ENCODE data around the gene CASZ1.

The CASZ1 gene

DNA sequence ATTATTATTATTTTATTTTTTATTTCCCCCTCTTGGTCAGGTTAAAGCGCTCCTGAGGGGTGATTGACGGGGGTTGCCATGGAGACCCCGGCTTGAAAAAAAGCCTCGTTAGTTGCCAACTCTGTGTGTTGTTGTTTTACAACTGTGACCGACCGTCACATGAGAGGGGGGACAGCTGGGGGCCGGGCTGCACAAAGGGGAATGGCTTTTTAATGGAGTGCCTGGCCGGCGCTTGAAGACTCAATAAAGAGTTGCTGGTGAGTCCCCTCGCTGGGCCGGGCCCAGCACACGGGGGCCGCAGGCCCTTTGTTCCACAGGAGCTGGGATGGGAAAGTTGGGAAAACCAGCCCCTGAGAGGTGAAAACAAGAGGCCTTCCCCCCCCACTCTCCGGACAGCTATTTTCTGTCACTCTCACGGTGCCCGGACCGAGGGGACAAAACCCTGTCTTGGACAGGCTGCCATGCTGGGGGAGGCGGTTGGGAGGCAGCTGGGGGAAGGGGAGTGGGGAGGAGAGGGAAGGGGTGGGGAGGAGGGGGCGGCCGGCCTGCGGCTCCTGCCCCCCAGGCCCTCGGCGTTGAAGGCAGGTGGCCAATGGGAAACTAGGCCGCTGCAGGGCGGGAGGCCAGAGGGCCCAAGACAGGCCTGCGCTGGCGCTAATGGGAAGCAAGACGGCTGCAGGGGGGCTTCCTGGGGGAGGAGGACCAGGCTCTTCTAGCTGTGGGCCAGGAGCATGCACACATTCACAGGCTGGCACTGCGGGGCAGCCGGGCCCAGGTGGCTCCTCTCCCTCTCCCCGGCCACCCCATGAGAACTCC lies 67.6 kb downstream of the CASZ1 start:
- DNase-seq (ENCODE audit: low read depth, low spot score), result no peak

- DNase-seq (ENCODE audit: low read depth, low spot score), result no peak
Measured at GRCh38 chr1:10727751-10728232, 68.7 kb downstream of the CASZ1 start.

- no peak for DNase-seq (ENCODE audit: low read depth, low spot score)
Measured at GRCh38 chr1:10726355-10726754, 70.1 kb downstream of the CASZ1 start.

- DNase-seq (ENCODE audit: low read depth, low spot score), result no peak
Measured at GRCh38 chr1:10724948-10725847, 71.2 kb downstream of the CASZ1 start.

DNA sequence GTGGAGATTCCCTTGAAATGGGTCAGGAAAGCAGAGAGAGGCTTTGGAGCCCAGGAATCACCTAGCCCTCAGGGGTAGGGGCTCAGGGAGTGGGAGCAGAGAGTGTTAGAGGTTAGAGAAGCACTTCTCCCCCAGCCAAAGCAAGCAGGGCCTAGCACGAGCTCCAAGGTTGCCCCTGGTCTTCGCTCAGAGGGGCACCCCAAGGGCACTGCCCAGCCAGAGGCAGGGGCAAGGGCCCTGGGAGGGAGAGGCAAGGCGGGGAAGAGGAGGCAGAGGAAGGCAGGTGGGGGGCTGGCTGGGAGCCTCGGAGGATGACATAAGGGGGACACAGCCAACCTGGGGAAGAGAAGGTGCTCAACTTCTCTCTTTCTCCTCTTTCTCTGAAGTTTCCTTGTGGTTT lies 71.9 kb downstream of the CASZ1 start:
- no peak for DNase-seq (ENCODE audit: low read depth, low spot score)

DNA sequence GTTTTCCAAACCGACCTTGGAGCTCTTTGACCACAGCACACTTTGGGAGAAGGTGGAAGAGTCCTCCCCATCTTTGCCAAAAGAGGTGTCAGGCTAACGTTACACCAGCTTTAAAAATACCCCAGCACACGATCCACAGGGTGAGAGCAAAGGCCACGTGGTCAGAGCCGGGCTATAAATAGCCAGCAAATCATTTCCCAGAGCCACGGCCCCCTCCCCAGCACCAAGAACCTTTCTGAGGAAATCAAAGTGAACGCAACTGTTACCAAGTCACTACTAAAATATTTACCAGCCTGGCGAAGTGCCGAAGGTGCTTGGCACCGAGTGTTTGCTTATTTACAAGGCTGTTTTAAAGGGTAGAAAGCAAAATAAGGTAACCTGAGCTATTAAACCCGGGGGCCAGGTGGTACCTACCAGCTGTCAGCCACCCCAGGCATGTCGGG lies 72.4 kb downstream of the CASZ1 start:
- no peak for DNase-seq (ENCODE audit: low read depth, low spot score)

GRCh38 chr1:10723317-10723716 lies 73.1 kb downstream of the CASZ1 start:
- no peak for DNase-seq (ENCODE audit: low read depth, low spot score)

- DNase-seq (ENCODE audit: low read depth, low spot score), result no peak
Measured at GRCh38 chr1:10722803-10723202, 73.6 kb downstream of the CASZ1 start.

DNA sequence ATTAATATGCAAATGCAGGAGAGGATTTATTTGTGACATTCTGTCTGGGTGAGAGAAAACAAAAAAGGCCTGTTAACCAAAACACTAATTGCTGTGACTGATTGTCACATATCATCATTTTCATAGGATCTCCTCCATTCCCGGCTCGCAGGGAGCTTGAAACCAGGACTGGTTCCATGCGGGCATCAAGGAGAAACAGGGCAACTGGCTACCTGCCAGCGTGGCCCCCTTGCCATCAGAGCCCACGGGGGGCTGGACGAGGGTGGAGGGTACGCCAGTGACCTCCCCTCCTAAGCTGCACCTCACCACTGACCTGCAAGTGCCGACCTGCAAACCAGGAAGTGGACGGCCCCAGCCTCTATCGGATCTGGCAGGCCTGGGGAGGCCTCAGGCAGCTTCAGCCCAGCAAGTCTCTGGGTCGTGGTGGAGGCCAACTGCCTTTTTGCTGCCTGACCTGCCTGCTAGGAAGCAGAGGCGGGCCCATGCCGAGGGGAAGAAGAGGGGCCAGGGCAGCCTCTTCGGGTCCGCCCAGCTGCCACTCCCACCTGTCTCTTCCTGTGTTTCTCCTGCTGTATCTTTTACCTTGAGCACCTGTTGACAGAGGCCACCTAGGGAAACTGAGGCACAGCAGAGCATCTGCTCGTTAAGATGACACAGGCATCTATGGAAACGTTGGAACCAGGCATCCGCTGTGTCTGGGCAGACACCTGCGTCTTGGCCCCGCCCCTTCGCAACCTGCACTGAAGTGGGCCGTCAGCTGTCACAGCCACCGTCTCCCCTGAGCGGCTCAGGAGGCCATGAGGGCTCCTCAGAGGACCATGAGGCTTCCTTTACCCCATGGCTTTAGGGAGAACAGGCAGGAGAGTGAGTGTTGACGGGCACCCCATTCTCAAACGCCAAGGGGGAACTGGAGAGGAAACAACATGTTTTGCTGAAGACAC lies 74.8 kb downstream of the CASZ1 start:
- DNase-seq (ENCODE audit: low read depth, low spot score), result no peak

DNA sequence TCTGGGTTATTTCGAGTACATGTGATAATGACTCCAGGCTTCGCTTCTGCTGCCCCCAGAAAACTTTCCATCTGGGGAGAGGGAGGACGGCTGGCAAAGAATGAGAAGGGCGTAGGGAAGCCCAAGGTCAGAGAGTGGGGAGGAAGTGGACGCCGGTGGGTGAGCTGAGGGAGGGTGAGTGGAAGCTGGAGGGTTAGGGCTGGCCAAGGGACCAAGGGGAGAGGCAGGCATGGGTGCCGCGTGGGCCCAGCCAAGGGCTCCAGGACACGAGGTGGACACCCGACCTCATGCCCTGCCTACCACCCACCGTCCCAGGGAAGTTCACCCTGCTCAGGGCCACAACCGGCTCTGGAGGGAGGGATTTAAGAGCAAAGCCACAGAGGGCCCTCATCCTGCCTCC lies 75.8 kb downstream of the CASZ1 start:
- DNase-seq (ENCODE audit: low read depth, low spot score), result no peak

- no peak for DNase-seq (ENCODE audit: low read depth, low spot score)
Measured at GRCh38 chr1:10718083-10718415, 78.4 kb downstream of the CASZ1 start.

GRCh38 chr1:10717296-10718082 lies 79.0 kb downstream of the CASZ1 start:
- no peak for DNase-seq (ENCODE audit: low read depth, low spot score)

DNA sequence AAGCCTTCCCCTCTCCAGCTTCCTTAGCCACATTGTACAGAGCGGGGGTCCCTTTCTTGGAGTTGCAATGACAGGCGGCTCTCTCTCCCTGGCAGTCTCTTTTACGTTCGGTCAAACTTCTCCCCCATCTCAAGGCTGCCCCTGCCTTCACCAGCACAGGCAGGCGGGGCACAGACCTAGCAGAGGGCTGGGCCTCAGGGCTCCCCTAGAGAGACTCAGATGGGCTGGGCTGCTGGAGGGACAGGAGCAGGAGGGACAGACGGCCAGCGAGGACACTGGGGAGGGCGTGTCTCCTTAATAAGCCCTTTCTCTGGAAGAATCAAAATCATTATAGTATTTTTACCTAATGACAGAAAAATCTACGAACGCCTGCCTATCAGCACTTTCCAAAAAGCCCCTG lies 79.6 kb downstream of the CASZ1 start:
- DNase-seq (ENCODE audit: low read depth, low spot score), result no peak

DNA sequence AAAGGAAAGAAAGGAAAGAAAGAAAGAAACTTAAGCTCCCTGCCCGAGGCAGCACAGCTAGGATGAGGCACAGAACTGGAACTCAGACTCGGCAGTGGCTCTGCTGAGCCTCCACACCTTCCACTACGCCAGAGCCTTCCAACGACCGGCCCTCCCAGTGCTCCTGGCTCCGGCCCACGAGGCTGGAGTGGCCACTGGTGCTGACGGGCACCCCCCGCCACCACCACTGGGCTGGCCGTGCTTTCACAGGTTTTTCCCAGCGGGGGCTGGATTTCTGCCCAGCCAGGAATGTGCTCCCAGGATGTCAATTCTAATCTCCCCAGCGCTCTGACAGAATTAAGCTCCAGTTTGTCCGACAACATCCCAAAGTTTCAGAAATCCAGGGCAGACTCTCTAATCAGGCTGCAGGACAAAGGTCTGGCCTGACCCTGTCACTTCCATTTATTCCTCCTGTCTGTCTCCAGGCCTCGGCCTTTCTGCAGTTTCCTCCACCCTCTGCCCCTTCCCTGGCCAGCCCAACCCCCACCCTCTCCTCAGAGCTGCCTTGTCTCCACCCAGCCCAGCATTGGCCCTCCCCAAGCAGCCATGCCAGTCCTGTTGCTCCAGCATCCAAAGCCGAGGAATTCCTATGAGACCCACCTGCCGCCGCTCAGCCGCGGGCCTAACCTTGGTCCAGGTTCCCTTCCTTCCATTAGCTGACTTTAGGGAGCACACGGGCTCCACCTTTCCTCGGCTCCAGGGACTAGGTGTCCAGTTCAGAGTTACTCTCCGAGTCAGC lies 81.9 kb downstream of the CASZ1 start:
- no peak for DNase-seq (ENCODE audit: low read depth, low spot score)

DNA sequence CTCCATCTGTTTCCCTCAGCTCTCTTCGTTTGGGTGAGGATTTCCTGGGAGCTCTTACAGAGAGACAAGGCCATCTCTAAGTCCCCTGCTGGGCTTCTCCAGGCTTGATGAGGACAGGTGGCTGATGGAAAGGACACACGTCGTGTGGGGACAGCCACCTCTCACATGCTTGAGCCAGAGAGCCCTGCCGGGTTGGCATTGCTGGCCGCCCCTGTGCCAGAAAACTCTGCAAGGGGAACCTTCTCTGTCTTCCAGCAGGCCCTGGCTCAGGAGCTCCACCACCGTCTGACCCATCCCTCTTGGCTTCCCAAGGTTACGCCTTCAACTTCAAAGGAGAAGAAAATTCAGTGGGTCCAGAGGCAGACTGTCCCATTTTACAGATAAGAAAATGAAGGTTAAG lies 82.8 kb downstream of the CASZ1 start:
- DNase-seq (ENCODE audit: low read depth, low spot score), result no peak

GRCh38 chr1:10712568-10713362 lies 83.7 kb downstream of the CASZ1 start:
- no peak for DNase-seq (ENCODE audit: low read depth, low spot score)

GRCh38 chr1:10710489-10710888 lies 86.0 kb downstream of the CASZ1 start:
- DNase-seq (ENCODE audit: low read depth, low spot score), result no peak

DNA sequence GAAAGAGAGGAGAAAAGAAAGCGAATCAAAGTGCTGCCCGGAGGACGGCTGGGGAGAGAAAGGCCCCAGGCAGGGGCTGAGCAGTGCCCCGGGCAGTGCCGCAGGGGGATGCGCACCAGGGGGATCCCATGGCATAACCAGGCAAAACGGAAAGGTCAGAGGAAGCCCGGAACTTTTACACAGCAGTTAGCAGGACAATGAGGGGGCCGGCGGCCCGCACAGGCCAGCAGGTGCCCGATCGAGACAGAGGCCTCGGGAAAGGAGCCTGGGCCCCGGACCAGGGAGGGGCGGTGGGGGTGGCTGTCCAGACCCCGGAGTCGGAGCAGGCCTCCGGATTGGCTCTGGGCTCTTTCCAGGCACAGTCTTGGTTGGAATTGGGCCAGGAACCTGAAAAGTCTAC lies 86.8 kb downstream of the CASZ1 start:
- DNase-seq (ENCODE audit: low read depth, low spot score), result no peak

DNA sequence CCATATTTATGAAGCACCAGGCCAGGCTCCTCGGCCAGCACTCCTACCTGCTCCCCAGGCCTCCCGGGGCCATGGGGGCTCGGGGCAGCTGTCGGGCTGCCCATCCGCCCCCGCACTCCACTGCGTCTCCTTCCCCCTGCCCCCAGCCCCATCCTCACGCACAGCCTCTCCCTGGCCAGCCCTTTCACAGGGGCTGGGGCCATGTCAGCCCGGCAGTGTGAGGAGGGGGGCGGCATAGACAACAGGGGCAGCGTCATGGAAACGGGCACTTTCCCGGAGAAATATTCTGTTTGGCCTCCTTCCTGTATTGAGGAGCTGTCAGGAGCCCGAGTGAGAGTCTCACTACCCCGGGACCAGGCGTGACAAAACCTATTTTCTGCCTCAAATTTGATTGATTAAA lies 87.3 kb downstream of the CASZ1 start:
- no peak for DNase-seq (ENCODE audit: low read depth, low spot score)

Data from activated naive CD8-positive, alpha-beta T cell treated with anti-CD3 and anti-CD28 coated beads, Interleukin-2, amount 50 U/mL, for 16 hours (primary cell).